ENCODE results near the gene COL10A1.

GRCh38 chr6:116175344-116175743 is 49.4 kb upstream of the COL10A1 start:
- TF ChIP-seq CTCF (IDR thresholded peaks at IDR 0.05), result no peak
- no peak for TF ChIP-seq POLR2AphosphoS5 (IDR thresholded peaks at IDR 0.05)
